ENCODE data around the gene PRAF2.
A peak's percentile ranks its signal among the peaks of the same experiment; 100 is the strongest.

Gene PRAF2

GRCh38 chrX:49073601-49074575 is at the start of gene PRAF2:
PRAF2 (minus strand) TSS chrX:49074002; CDS start chrX:49073987, 15 bp downstream.
- peak; percentile 95 for DNase-seq

GRCh38 chrX:49122499-49122898 is 48.7 kb upstream of the PRAF2 start:
- DNase-seq, result no peak

- DNase-seq, result no peak
These were observed 46.3 kb upstream of the PRAF2 start for GRCh38 chrX:49120091-49120490.

GRCh38 chrX:49117581-49117980 is 43.8 kb upstream of the PRAF2 start:
- DNase-seq, result no peak

GRCh38 chrX:49116716-49117115 is 42.9 kb upstream of the PRAF2 start:
- DNase-seq, result no peak

DNA sequence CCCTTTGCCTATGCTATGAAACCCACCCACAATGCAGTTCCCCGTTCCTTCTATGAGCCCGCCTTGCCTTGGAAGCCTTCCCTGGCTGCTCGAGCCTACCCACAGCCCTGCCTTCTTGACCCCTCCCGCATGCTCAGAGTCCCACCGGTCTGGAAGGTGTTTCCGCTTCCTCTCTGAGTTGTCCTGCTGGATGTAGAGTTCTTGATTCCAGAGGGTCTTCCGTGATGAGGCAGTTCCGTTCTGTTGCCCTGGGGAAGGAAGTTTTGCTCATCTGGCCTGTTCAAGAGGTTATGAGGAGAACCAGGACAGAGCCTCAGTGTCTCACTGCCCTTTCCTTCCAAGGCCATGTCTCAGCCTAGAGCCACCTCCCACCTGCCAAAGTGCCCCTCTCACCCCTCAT is 42.3 kb upstream of the PRAF2 start:
- DNase-seq, result no peak

GRCh38 chrX:49111791-49112190 is 38.0 kb upstream of the PRAF2 start:
- DNase-seq, result no peak

DNA sequence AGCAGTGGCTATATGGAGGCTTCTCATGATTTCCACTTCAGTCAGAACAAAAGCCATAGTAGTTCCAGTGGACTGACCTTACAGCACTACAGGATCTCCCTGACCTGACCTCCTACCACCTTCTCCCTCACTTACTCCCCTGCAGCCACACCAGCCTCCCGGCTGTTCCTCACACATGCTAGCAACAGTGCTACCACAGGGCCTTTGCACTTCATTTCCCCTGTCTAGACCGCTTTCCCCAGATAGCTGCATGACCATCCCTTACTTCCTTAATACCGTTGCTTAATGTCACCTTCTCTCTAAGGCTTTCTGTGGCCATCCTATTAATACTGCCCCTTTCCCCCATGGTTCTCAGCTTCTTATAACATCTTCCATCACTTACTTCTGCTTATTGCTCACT is 36.6 kb upstream of the PRAF2 start:
- no peak for DNase-seq

DNA sequence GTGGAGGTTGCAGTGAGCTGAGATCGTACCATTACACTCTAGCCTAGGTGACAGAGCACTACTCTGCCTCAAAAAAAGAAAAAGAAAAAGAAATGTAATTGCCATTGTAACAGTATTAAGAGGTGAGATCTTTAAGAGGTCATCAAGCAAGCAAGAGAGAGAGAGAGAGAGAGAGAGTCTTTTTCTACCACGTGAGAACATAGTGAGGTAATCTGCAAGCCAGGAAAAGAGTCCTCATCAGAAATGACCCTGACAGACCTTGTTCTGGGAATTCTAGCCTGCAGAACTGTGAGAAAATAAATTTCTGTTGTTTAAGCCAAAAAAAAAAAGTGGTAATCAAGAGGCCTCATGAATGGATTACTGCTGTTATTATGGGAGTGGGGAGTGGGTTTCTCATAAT is 34.8 kb upstream of the PRAF2 start:
- no peak for DNase-seq

DNA sequence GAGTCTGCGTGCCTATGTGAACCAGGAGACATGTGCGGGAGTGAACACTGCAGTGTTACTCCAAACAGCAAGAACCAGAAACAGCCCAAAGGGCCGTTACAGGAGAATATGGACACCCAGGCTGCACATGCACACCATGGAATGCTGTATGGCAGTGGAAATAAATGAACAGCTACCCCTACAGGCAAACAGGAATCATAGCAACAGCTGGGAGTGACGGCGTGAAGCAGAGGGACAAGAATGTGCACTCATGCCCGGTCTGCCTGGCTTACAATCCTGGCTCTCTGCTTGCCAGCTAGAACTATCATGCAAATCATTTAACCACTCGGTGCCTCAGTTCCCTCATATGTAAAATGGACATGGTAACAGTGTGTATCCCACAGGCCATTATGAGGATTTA is 33.1 kb upstream of the PRAF2 start:
- no peak for DNase-seq

DNA sequence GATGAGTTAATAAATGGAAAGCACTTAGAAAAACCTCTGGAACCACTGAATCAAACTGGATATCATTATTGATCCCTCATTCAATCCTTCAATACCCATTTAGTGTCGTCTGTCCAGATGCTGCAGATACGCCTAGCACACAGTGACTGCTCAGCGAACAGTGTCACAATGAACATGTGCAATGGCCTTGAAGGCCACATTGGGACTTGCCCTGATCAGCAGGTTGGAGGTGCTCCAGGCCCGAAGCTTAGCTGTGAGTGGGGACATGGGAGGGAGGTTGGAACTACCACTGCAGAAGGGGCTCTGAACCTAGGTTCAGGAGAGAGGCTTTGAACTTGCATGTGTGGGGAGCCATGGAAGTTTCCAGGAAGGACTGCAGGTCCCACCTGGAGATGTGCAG is 32.5 kb upstream of the PRAF2 start:
- DNase-seq, result no peak

- DNase-seq, result no peak
These were observed 29.8 kb upstream of the PRAF2 start for GRCh38 chrX:49103637-49104036.

- DNase-seq, result no peak
These were observed 28.4 kb upstream of the PRAF2 start for GRCh38 chrX:49102190-49102589.

GRCh38 chrX:49101629-49101984 is 27.8 kb upstream of the PRAF2 start:
- no peak for DNase-seq

DNA sequence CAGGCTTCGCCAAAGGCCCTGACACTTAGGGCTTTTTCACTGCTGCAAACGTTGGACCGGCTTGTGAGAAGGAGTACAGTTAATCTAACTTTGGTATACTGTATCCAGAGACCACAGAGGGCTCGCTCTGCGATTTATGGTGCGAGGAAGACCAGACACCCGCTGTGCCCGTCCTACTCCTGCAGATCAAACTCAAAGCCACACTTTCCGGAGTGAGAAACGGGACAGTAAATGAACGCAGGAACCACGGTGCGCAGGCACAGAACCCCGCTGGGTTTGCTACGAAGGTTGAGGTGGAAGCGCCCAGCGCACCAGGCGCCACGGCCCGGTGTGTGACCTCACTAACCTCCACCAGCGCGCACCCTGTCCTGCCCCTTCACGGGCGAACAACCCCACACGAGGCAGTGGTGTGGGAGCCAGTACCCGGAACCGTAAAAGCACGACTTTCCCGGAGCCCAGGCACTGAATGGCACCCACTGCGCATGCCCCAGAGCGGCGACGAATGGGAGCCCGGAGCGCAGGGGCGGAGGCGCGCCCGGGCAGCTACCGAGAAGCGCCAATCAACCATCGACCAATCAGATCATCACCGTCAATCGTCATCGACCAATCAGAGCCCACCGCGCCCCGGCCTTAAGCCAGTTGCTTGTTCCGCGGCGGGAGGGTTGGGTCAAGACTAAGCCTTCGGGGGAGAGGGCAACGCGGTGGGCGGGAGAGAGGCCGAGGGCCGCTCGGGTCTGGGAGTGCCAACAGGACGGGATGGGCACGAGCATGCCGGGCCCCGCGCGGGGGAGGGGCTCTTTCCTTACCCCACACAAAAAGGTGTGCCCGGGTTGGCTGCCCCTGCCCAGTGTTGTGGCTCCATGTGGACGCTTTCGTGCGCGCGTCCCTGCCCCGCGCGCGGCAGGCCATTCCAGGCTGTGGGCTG is 27.2 kb upstream of the PRAF2 start:
- DNase-seq, result peak; percentile 93

- DNase-seq, result no peak
These were observed 22.6 kb upstream of the PRAF2 start for GRCh38 chrX:49096419-49096818.

DNA sequence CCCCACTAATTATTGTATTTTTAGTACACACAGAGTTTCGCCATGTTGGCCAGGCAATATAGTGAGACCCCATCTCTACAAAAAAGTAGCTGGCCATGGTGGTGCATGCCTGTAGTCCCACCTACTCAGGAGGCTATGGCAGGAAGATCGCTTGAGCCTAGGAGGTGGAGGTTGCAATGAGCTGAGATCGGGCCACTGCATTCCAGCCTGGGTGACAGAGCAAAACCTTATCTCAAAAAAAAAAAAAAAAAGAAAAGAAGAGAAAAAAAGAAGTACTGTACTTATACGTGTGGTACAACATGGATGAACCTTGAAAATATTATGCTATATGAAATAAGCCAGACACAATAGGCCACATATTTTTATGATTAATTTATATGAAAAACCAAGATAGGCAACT is 15.8 kb upstream of the PRAF2 start:
- no peak for DNase-seq

- no peak for DNase-seq
These were observed 8.6 kb upstream of the PRAF2 start for GRCh38 chrX:49082271-49082871.

- DNase-seq, result peak; percentile 85
These were observed 6.0 kb upstream of the PRAF2 start, which contains the start of gene WDR45 for GRCh38 chrX:49079489-49080428. WDR45 (minus strand) TSS chrX:49079887; CDS start chrX:49078095, 1,792 bp downstream.

DNA sequence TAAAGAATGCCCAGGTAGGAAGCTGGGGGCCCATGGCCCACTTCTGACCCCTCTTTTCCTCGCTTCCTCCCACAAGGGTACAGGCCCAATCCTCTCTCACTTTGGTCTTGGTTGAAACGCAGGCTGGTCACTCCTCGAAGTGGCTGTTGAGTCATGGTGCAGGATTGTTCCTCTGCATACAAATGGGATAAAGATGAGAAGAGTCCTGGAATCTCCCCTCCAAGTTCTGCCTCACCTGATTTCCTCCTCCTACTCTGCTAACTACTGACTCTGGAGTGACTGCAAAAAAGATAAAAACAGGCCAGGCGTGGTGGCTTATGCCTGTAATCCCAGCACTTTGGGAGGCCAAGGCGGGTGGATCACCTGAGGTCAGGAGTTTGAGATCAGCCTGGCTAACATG is 4.1 kb upstream of the PRAF2 start:
- no peak for DNase-seq

GRCh38 chrX:49075347-49075746 is 1.5 kb upstream of the PRAF2 start:
- no peak for DNase-seq

DNA sequence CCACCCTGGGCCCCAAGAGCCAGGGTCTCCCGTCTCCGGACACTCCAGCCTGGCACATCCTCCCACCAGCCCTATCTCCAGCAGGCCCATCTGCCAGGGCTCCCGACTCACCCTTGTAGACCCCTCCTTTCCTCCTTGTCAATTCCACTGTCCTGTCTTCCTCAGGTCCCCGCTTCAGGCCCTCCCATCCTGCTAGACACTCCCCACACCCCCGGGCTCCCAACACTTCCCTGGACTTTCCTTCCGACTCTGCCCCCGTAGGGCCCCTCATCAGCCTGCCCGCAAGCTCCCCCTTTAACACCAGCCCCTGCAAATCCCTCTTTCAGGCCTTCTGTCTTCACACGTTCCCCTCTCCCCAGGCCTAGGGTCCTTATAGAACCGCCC is 1.1 kb downstream of the PRAF2 start:
- DNase-seq, result no peak
